ENCODE measurements around the gene TAS1R2. TPM values are rescaled to one million over a fixed set of nuclear protein-coding genes. Genes with fewer than 3 reads are reported as not detected.

The TAS1R2 gene
- total RNA-seq, 6 experiments from 2014 or later: 0.07 TPM; not detected in 5

DNA sequence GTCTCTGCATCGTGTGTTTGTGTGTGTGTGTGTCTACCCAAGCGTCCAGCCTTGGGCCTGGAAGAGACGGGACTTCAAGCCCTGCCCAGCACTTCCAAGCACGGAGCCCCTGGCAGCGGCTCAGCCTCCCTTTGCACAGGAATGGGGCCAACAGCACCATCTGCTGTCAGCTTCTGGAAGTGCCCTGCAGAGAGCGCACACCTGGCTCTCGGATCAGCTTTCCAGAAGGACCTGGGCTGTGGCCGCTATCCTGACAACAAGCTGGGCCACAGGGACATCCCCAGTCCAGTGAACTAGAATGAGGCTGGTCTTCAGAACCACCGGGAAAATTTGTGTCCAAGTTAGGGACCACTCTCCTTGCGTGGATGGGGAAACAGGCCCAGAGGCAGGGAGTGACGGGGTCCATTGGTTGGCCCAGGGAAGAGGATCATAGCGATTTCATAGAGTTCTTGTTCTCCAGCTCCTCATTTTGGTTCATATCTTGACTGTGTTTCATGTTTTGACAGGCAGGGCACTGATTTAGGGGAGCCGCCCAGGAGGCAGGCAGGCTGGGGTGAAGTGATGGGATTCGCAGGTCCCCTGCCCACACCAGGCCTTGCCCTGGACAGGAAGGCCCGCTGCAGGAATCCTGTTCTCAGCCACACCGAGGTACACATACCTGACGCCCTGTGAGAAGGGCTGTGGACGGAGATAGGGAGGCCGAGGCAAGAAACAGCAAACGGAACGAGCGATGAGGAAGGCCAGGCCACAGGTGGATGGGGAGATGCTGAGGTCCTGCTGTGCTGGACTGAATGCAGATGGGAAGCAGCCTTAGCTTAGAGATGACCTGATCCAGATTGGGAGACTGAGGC lies 38.4 kb downstream of the TAS1R2 start:
- ATAC-seq: peak; percentile 91 to 98 (median 95)
- no peaks in the 10 kb centered on the region for H3K27me3 ChIP-seq
- 51% methylated on average over 15 of the region's 22 CpGs for WGBS (ENCODE audit: insufficient coverage, low coverage, low lambda C conversion rate, missing lambda C conversion rate)

DNA sequence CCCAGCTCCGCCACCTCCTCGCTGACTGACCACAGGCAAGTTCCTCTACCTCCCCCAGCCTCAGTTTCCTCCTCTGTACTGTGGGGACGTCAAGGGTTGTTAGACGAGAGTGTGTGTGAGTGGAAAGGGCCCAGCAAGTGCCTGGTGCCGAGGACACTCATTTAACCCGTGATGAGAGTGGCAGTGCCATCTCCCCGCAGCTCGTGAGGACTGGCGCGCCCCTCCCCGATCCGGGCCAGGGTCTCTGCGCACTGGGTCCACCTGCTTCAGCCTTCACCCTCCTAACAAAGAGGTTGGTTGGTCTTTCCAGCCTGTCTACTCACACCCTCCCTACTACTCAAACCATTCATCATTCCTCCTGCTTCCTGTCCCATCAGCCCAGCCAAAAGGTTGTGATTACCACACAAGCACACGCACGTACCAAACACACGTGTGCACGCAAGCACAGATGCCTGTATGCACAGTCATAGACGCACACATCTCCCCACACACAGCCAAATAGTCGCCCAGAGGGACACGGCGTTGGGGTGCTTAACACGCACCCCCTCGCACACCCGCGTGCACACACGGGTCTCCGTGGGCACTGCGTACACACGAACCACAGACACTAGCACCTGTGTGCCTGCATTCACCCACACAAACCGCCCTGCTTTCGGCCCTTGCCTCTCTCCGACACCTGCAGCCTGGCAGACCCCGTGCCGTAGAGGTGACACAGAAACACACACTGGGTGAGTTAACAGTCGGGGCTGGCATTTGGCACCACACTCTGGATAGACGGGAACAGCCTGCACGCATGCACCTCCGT lies 39.3 kb downstream of the TAS1R2 start:
- Histone ChIP-seq H3K4me1 (no peaks in the 10 kb centered on the region), H3K4me3 (no peak overlapping the region), H3K9me3 (no peaks in the 10 kb centered on the region), H3K27ac (no peak overlapping the region), H3K27me3 (no peaks in the 10 kb centered on the region), H3K36me3 (no peaks in the 10 kb centered on the region)
- intact Hi-C loops (cut with DNase I): loop anchor here (5.0 to 10.0 kb wide), 3 partner anchors 215 to 1625 kb away; no protein-coding TSS in a partner anchor
- no peak for ATAC-seq
- WGBS (ENCODE audit: insufficient coverage, low coverage, low lambda C conversion rate, missing lambda C conversion rate): 49% methylated on average over 23 of the region's 38 CpGs
- no peak for TF ChIP-seq CTCF (IDR thresholded peaks at IDR 0.05)
- no peak for TF ChIP-seq POLR2A (IDR thresholded peaks at IDR 0.05)
- DNase-seq: no peak

More for the DNA sequence above, 38.4 kb downstream of the TAS1R2 start:
- H3K9me3 ChIP-seq: no peaks in the 10 kb centered on the region
- intact Hi-C loops (cut with DNase I): loop anchor here in 1 of 2 donors (5.0 kb wide), 1 partner anchor 224 kb away; no protein-coding TSS in a partner anchor
- peak; percentile 76 to 82 (median 76) for DNase-seq
- no peak overlapping the region for H3K4me3 ChIP-seq
- no peaks in the 10 kb centered on the region for H3K4me1 ChIP-seq
- no peaks in the 10 kb centered on the region for H3K36me3 ChIP-seq
- peak; percentile 80 to 93 (median 90) for TF ChIP-seq CTCF (IDR thresholded peaks at IDR 0.05)
- TF ChIP-seq POLR2A (IDR thresholded peaks at IDR 0.05): no peak
- H3K27ac ChIP-seq: no peak overlapping the region

- Histone ChIP-seq H3K4me1 (no peaks in the 10 kb centered on the region), H3K36me3 (no peaks in the 10 kb centered on the region), H3K27me3 (no peaks in the 10 kb centered on the region), H3K9me3 (no peaks in the 10 kb centered on the region), H3K27ac (no peak overlapping the region), H3K4me3 (no peak overlapping the region)
- no peak for TF ChIP-seq CTCF (IDR thresholded peaks at IDR 0.05)
- no peak for TF ChIP-seq POLR2A (IDR thresholded peaks at IDR 0.05)
- ATAC-seq (no peak), DNase-seq (no peak)
- 25% methylated on average over 11 of the region's 12 CpGs for WGBS (ENCODE audit: insufficient coverage, low coverage, low lambda C conversion rate, missing lambda C conversion rate)
- intact Hi-C loops (cut with DNase I): loop anchor here (10.0 kb wide), 2 partner anchors 214 to 1624 kb away; no protein-coding TSS in a partner anchor
Measured at GRCh38 chr1:18819203-18819602, 40.3 kb downstream of the TAS1R2 start.

GRCh38 chr1:18817795-18818435 lies 41.5 kb downstream of the TAS1R2 start:
- intact Hi-C loops (cut with DNase I): loop anchor here (10.0 kb wide), 2 partner anchors 213 to 1623 kb away; no protein-coding TSS in a partner anchor
- no peak for ATAC-seq

More at GRCh38 chr1:18817795-18818435, 41.5 kb downstream of the TAS1R2 start:
- no peaks in the 10 kb centered on the region for H3K4me1 ChIP-seq
- no peaks in the 10 kb centered on the region for H3K27me3 ChIP-seq
- no peaks in the 10 kb centered on the region for H3K9me3 ChIP-seq
- WGBS (ENCODE audit: insufficient coverage, low coverage, low lambda C conversion rate, missing lambda C conversion rate): 23% methylated on average over 10 of the region's 22 CpGs
- H3K36me3 ChIP-seq: no peaks in the 10 kb centered on the region
- TF ChIP-seq CTCF (IDR thresholded peaks at IDR 0.05): no peak
- no peak for TF ChIP-seq POLR2A (IDR thresholded peaks at IDR 0.05)
- H3K4me3 ChIP-seq: no peak overlapping the region
- DNase-seq: no peak
- no peak overlapping the region for H3K27ac ChIP-seq
